ENCODE measurements around the gene ETFBKMT. TPM values are rescaled to one million over a fixed set of nuclear protein-coding genes. Genes with fewer than 3 reads are reported as not detected.
A peak's percentile ranks its signal among the peaks of the same experiment; 100 is the strongest.

The ETFBKMT gene
- total and polyA plus RNA-seq, 2 of the 13 experiments (the other 11 are each of a cell fraction or from before 2014, with no cell fraction given): 0.62 to 0.93 TPM

DNA sequence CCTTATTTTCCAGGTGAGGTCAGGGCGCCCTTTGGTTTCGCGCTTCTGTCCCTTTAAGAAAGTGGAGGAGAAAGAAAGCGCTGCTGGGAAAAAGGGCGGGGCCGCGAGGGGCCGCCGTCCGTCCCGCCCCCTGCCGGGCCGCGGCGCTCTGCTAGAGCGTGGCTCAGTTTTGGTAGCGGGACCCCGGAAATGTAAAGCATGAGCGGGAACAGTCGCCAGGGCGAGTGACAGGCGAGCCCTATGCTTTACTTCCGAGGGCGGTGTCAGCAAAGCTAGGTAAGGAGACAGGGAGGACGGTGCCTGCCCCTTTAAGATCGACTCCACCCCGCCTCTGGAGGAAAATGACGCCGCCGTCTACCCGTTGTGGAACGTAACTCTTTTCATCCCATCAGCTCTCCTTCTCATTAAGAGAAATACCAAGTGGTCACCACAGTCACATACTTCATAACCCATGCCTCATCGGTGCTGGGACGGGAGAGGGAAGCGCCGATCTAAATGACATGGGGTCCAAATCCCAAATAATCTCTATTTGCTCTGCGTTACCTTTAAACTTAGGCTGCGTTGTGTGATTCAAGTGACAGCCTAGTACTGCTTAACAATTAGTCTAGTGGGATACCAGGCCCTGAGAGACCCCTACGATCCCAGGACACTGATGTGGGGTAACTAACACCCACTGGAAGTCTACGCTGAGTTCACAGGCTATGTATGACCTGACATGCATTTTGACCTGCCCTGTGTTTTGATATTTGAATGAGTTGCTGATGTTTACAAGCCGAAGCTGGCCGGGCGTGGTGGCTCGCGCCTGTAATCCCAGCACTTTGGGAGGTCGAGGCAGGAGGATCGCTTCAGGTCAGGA, at the start of gene ETFBKMT (continued):
- TF ChIP-seq ZNF432 (CRISPR knock-in tag; IDR thresholded peaks at IDR 0.05; ENCODE audit: borderline replicate concordance) (no peak), MTF2 (CRISPR knock-in tag; IDR thresholded peaks at IDR 0.05; ENCODE audit: borderline replicate concordance) (no peak), ATRX (CRISPR knock-in tag; IDR thresholded peaks at IDR 0.05; ENCODE audit: borderline replicate concordance) (no peak), DPF2 (CRISPR knock-in tag; IDR thresholded peaks at IDR 0.05; ENCODE audit: borderline replicate concordance, low read depth) (no peak), RARG (CRISPR knock-in tag; IDR thresholded peaks at IDR 0.05; ENCODE audit: low read depth) (no peak), ZFP82 (CRISPR knock-in tag; IDR thresholded peaks at IDR 0.05; ENCODE audit: borderline replicate concordance) (no peak; the same call in 1 of the 2 replicates), YY1 (IDR thresholded peaks at IDR 0.05; ENCODE audit: insufficient read depth, insufficient replicate concordance, low read depth, low read length) (no peak), ZNF274 (CRISPR knock-in tag; IDR thresholded peaks at IDR 0.05) (no peak)
- TF ChIP-seq, protein P1, sequence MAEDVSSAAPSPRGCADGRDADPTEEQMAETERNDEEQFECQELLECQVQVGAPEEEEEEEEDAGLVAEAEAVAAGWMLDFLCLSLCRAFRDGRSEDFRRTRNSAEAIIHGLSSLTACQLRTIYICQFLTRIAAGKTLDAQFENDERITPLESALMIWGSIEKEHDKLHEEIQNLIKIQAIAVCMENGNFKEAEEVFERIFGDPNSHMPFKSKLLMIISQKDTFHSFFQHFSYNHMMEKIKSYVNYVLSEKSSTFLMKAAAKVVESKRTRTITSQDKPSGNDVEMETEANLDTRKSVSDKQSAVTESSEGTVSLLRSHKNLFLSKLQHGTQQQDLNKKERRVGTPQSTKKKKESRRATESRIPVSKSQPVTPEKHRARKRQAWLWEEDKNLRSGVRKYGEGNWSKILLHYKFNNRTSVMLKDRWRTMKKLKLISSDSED (CRISPR knock-in tag; IDR thresholded peaks at IDR 0.05): no peak
- TF ChIP-seq, protein P2, sequence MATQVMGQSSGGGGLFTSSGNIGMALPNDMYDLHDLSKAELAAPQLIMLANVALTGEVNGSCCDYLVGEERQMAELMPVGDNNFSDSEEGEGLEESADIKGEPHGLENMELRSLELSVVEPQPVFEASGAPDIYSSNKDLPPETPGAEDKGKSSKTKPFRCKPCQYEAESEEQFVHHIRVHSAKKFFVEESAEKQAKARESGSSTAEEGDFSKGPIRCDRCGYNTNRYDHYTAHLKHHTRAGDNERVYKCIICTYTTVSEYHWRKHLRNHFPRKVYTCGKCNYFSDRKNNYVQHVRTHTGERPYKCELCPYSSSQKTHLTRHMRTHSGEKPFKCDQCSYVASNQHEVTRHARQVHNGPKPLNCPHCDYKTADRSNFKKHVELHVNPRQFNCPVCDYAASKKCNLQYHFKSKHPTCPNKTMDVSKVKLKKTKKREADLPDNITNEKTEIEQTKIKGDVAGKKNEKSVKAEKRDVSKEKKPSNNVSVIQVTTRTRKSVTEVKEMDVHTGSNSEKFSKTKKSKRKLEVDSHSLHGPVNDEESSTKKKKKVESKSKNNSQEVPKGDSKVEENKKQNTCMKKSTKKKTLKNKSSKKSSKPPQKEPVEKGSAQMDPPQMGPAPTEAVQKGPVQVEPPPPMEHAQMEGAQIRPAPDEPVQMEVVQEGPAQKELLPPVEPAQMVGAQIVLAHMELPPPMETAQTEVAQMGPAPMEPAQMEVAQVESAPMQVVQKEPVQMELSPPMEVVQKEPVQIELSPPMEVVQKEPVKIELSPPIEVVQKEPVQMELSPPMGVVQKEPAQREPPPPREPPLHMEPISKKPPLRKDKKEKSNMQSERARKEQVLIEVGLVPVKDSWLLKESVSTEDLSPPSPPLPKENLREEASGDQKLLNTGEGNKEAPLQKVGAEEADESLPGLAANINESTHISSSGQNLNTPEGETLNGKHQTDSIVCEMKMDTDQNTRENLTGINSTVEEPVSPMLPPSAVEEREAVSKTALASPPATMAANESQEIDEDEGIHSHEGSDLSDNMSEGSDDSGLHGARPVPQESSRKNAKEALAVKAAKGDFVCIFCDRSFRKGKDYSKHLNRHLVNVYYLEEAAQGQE (IDR thresholded peaks at IDR 0.05; ENCODE audit: borderline replicate concordance in 1 of 2, low read depth in 1 of 2, low read length in 2 of 2): no peak; a peak in 1 of 4 replicates
- TF ChIP-seq, protein P3, sequence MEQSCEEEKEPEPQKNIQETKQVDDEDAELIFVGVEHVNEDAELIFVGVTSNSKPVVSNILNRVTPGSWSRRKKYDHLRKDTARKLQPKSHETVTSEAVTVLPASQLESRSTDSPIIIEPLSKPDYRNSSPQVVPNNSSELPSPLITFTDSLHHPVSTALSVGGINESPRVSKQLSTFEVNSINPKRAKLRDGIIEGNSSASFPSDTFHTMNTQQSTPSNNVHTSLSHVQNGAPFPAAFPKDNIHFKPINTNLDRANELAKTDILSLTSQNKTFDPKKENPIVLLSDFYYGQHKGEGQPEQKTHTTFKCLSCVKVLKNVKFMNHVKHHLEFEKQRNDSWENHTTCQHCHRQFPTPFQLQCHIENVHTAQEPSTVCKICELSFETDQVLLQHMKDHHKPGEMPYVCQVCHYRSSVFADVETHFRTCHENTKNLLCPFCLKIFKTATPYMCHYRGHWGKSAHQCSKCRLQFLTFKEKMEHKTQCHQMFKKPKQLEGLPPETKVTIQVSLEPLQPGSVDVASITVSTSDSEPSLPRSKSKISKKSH (CRISPR knock-in tag; IDR thresholded peaks at IDR 0.05; ENCODE audit: borderline replicate concordance): 0 out of 2 replicates have a peak, but pooled peaks have one; percentile 33
- TF ChIP-seq, protein P4, sequence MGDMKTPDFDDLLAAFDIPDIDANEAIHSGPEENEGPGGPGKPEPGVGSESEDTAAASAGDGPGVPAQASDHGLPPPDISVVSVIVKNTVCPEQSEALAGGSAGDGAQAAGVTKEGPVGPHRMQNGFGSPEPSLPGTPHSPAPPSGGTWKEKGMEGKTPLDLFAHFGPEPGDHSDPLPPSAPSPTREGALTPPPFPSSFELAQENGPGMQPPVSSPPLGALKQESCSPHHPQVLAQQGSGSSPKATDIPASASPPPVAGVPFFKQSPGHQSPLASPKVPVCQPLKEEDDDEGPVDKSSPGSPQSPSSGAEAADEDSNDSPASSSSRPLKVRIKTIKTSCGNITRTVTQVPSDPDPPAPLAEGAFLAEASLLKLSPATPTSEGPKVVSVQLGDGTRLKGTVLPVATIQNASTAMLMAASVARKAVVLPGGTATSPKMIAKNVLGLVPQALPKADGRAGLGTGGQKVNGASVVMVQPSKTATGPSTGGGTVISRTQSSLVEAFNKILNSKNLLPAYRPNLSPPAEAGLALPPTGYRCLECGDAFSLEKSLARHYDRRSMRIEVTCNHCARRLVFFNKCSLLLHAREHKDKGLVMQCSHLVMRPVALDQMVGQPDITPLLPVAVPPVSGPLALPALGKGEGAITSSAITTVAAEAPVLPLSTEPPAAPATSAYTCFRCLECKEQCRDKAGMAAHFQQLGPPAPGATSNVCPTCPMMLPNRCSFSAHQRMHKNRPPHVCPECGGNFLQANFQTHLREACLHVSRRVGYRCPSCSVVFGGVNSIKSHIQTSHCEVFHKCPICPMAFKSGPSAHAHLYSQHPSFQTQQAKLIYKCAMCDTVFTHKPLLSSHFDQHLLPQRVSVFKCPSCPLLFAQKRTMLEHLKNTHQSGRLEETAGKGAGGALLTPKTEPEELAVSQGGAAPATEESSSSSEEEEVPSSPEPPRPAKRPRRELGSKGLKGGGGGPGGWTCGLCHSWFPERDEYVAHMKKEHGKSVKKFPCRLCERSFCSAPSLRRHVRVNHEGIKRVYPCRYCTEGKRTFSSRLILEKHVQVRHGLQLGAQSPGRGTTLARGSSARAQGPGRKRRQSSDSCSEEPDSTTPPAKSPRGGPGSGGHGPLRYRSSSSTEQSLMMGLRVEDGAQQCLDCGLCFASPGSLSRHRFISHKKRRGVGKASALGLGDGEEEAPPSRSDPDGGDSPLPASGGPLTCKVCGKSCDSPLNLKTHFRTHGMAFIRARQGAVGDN (CRISPR knock-in tag; IDR thresholded peaks at IDR 0.05): peak; percentile 88
- TF ChIP-seq, protein P5, sequence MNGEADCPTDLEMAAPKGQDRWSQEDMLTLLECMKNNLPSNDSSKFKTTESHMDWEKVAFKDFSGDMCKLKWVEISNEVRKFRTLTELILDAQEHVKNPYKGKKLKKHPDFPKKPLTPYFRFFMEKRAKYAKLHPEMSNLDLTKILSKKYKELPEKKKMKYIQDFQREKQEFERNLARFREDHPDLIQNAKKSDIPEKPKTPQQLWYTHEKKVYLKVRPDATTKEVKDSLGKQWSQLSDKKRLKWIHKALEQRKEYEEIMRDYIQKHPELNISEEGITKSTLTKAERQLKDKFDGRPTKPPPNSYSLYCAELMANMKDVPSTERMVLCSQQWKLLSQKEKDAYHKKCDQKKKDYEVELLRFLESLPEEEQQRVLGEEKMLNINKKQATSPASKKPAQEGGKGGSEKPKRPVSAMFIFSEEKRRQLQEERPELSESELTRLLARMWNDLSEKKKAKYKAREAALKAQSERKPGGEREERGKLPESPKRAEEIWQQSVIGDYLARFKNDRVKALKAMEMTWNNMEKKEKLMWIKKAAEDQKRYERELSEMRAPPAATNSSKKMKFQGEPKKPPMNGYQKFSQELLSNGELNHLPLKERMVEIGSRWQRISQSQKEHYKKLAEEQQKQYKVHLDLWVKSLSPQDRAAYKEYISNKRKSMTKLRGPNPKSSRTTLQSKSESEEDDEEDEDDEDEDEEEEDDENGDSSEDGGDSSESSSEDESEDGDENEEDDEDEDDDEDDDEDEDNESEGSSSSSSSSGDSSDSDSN (CRISPR knock-in tag; IDR thresholded peaks at IDR 0.05): peak; percentile 45; the same call in 1 of the 2 replicates
